HepG2 (cell line): ENCODE results near the gene UNG. TPM values are rescaled to one million over a fixed set of nuclear protein-coding genes. Genes with fewer than 3 reads are reported as not detected.

ENCODE experiments used
- ATAC-seq: fragments of 200-7000 bp; cut with Tn5 transposase; 3 replicates; pipeline ENCODE4 v1.9.1; 2020; ENCODE audit warnings: mild to moderate bottlenecking, moderate library complexity
- BruUV-seq: library from RNA; stranded (reverse); fragments of 400-500 nt; replicated peaks from 2 replicates; lab custom pipeline; 2021; lab: Mats Ljungman, UMichigan
- CTCF ChIA-PET: fragments of 300-600 bp; formaldehyde crosslinking; extraction: SDS; loops from one replicate; lab custom pipeline; 2021; ENCODE audit warnings: low total read pairs, inconsistent platforms, low intra/inter-chr PET ratio; lab: Yijun Ruan, JAX
- POLR2A ChIA-PET: fragments of 350-600 bp; sonication (Branson Sonifier 250); formaldehyde crosslinking; loops from one replicate; lab custom pipeline; 2020; ENCODE audit warnings: antibody characterized with exemption, inconsistent platforms; lab: Yijun Ruan, JAX
- DNase-seq: peaks from one replicate; pipeline ENCODE4 v3.0.0-alpha.2; 2015; ENCODE audit warnings: low spot score
- FAIRE-seq: peaks from 3 replicates; lab custom pipeline; 2011; peaks lifted over from hg19 to GRCh38; lab: Jason Lieb, UNC
- H2AFZ ChIP-seq: one replicate; pipeline ENCODE4 v1.6.1; 2011; ENCODE audit warnings: low read length, inconsistent platforms
- H3K27ac ChIP-seq: fragments of 300-600 bp; 3 replicates; pipeline ENCODE4 v1.8.0; 2011; ENCODE audit warnings: mixed run types, mild to moderate bottlenecking, mixed read lengths, low read length, inconsistent platforms; ENCODE audit not compliant: insufficient read depth; ENCODE audit errors: extremely low read length
- H3K27me3 ChIP-seq, 2 experiments: fragments of 200-600 bp in 1 of 2; 2 replicates in 1 of 2; 3 replicates in 1 of 2; pipeline versions ENCODE4 v1.6.0 to v1.8.0; 2011; ENCODE audit warnings: low read length in 2 of 2, mild to moderate bottlenecking in 2 of 2, moderate library complexity in 2 of 2, inconsistent platforms in 1 of 2; ENCODE audit not compliant: insufficient read depth in 2 of 2, control insufficient read depth in 1 of 2
- H3K36me3 ChIP-seq, 2 experiments: fragments of 200-600 bp in 1 of 2; replicated peaks in 1 of 2; 2 replicates in 1 of 2; 3 replicates in 1 of 2; pipeline versions ENCODE4 v1.5.1 to v1.8.0; 2011; ENCODE audit warnings: low read length in 2 of 2, inconsistent platforms in 1 of 2; ENCODE audit not compliant: insufficient read depth in 2 of 2, control insufficient read depth in 1 of 2
- H3K4me1 ChIP-seq: 2 replicates; pipeline ENCODE4 v1.5.1; 2012; ENCODE audit warnings: low read length, inconsistent platforms; ENCODE audit not compliant: insufficient read depth
- H3K4me2 ChIP-seq: 2 replicates; pipeline ENCODE4 v1.6.0; 2011; ENCODE audit warnings: low read depth, low read length, inconsistent platforms
- H3K4me3 ChIP-seq, 3 experiments: fragments of 200-600 bp in 1 of 3; sonication (generic), shearing (Covaris generic) in 1 of 3; replicated peaks in 1 of 3; 2 replicates each; pipeline ENCODE4 v1.5.1; 2011 to 2016; ENCODE audit warnings: low read length in 3 of 3, inconsistent platforms in 2 of 3, low read depth in 2 of 3, mild to moderate bottlenecking in 2 of 3, control low read depth in 1 of 3, mixed read lengths in 1 of 3; ENCODE audit not compliant: insufficient read depth in 1 of 3
- H3K79me2 ChIP-seq: one replicate; pipeline ENCODE4 v1.6.1; 2011; ENCODE audit warnings: low read length, inconsistent platforms; ENCODE audit not compliant: insufficient read depth
- H3K9ac ChIP-seq: 2 replicates; pipeline ENCODE4 v1.6.0; 2011; ENCODE audit warnings: mild to moderate bottlenecking, low read depth, low read length, inconsistent platforms; ENCODE audit not compliant: insufficient read depth
- H3K9me3 ChIP-seq: 2 replicates; pipeline ENCODE4 v1.5.1; 2012; ENCODE audit warnings: mild to moderate bottlenecking, low read length
- H4K20me1 ChIP-seq: 2 replicates; pipeline ENCODE4 v1.6.0; 2011; ENCODE audit warnings: inconsistent platforms, mild to moderate bottlenecking, low read length, moderate library complexity; ENCODE audit not compliant: insufficient read depth
- FOSL2 ChIP-seq: sonication (generic); formaldehyde crosslinking; IDR thresholded peaks from 2 replicates; pipeline ENCODE4 v1.4.0; 2020; ENCODE audit warnings: missing genetic modification reagents
- PAWR ChIP-seq: sonication (generic); formaldehyde crosslinking; IDR thresholded peaks from 2 replicates; pipeline ENCODE4 v1.4.0; 2020; ENCODE audit warnings: missing genetic modification reagents, mild to moderate bottlenecking, borderline replicate concordance
- ZBTB1 ChIP-seq: sonication (generic); formaldehyde crosslinking; IDR thresholded peaks from 2 replicates; pipeline ENCODE4 v1.4.0; 2020; ENCODE audit warnings: missing genetic modification reagents, borderline replicate concordance
- ZNF496 ChIP-seq: sonication (generic); formaldehyde crosslinking; IDR thresholded peaks from 2 replicates; pipeline ENCODE4 v1.8.1; 2023; ENCODE audit warnings: mild to moderate bottlenecking, moderate library complexity, missing genetic modification reagents; ENCODE audit not compliant: insufficient replicate concordance
- ZNF547 ChIP-seq: sonication (generic); formaldehyde crosslinking; IDR thresholded peaks from 2 replicates; pipeline ENCODE4 v1.5.1; 2020; ENCODE audit warnings: mild to moderate bottlenecking, missing genetic modification reagents
- ZNF577 ChIP-seq: sonication (generic); formaldehyde crosslinking; IDR thresholded peaks from 2 replicates; pipeline ENCODE4 v1.4.0; 2020; ENCODE audit warnings: mild to moderate bottlenecking, low read depth, missing genetic modification reagents, borderline replicate concordance
- WGBS: methylation state at CpG from one replicate; pipeline ENCODE4 v1.1.6; 2017; ENCODE audit warnings: low lambda C conversion rate; 5-methylcytosine and 5-hydroxymethylcytosine counted together
- in situ Hi-C: cut with HindIII; loops from 2 replicates; pipeline ENCODE4 v1.10.0; 2017; ENCODE audit warnings: low pct_unique_long_range_greater_than_20kb; ENCODE audit not compliant: extremely low pct_ligation_motif_present
- intact Hi-C: fragments of 100-400 bp; cut with micrococcal nuclease; formaldehyde crosslinking; loops from one replicate; pipeline ENCODE4 v1.10.0; 2022; ENCODE audit not compliant: unreplicated experiment
- polyA plus RNA-seq, 8 experiments: library from polyadenylated mRNA; depleted of rRNA in 3 of 8; stranded (reverse) in 7 of 8; unstranded in 1 of 8; fragments of >200 nt; fragmentation: Illumina TruSeq in 4 of 8; extraction: Trizol in 4 of 8; gene quantifications; 2 replicates each; pipeline versions ENCODE4 v1.2.1 to v1.2.3, GENCODE V29; 2011 to 2016; ENCODE audit warnings: low read depth in 4 of 8, missing spikeins in 1 of 8, mixed read lengths in 1 of 8; ENCODE audit not compliant: insufficient read depth in 1 of 8
- total RNA-seq, 5 experiments: library from RNA; depleted of rRNA; stranded (reverse); fragments of >200 nt; fragmentation: Illumina TruSeq; extraction: Trizol; gene quantifications; 2 replicates each; pipeline ENCODE4 v1.2.3, GENCODE V29; 2016; ENCODE audit warnings: low read depth in 1 of 5
- TF ChIP-seq, protein P1 (sequence below): sonication (generic); formaldehyde crosslinking; IDR thresholded peaks from 2 replicates; pipeline ENCODE4 v1.8.1; 2023; ENCODE audit warnings: mild to moderate bottlenecking, inconsistent platforms, moderate library complexity, missing genetic modification reagents, borderline replicate concordance
- TF ChIP-seq, protein P2 (sequence below): sonication (generic); formaldehyde crosslinking; IDR thresholded peaks from 2 replicates; pipeline ENCODE4 v1.5.0; 2020; ENCODE audit warnings: missing genetic modification reagents
- TF ChIP-seq, protein P3 (sequence below): sonication (generic); formaldehyde crosslinking; IDR thresholded peaks from 2 replicates; pipeline ENCODE4 v1.5.0; 2020; ENCODE audit warnings: mild to moderate bottlenecking, missing genetic modification reagents, borderline replicate concordance

Gene UNG
- total and polyA plus RNA-seq, 2 of the 13 experiments (the other 11 are each of a cell fraction or from before 2014, with no cell fraction given): 23.3 to 114 TPM

GRCh38 chr12:109131154-109132050 lies 34.0 kb downstream of the UNG start:
- H3K9me3 ChIP-seq: no peaks in the 10 kb centered on the region
- H3K4me1 ChIP-seq: no peaks in the 10 kb centered on the region
- H3K4me3 ChIP-seq: no peak overlapping the region
- no TSS peak for BruUV-seq
- FAIRE-seq (no peak), ATAC-seq (no peak), DNase-seq (no peak)
- H3K27ac ChIP-seq: no peak overlapping the region
- no peak overlapping the region for H3K9ac ChIP-seq
- H3K27me3 ChIP-seq: no peaks in the 10 kb centered on the region
- no peaks in the 10 kb centered on the region for H3K36me3 ChIP-seq
- CTCF ChIA-PET: no interaction called here
- H2AFZ ChIP-seq: no peak overlapping the region
- in situ Hi-C loops (loop anchor here (10.0 kb wide), 2 partner anchors 113 to 253 kb away; no protein-coding TSS in a partner anchor), intact Hi-C loops (no loop called here)
- H3K79me2 ChIP-seq: no peaks in the 10 kb centered on the region
- H3K4me2 ChIP-seq: no peak overlapping the region
- no peaks in the 10 kb centered on the region for H4K20me1 ChIP-seq
- POLR2A ChIA-PET: interaction anchor here (0.6 to 1.2 kb wide), 2 partner anchors 23 to 65 kb away, joined by 3 read pairs; no protein-coding TSS in a partner anchor
- 91% methylated on average over 19 of the region's 24 CpGs for WGBS
- TF ChIP-seq, protein P1, sequence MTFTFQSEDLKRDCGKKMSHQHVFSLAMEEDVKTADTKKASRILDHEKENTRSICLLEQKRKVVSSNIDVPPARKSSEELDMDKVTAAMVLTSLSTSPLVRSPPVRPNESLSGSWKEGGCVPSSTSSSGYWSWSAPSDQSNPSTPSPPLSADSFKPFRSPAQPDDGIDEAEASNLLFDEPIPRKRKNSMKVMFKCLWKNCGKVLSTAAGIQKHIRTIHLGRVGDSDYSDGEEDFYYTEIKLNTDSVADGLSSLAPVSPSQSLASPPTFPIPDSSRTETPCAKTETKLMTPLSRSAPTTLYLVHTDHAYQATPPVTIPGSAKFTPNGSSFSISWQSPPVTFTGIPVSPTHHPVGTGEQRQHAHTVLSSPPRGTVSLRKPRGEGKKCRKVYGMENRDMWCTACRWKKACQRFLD (CRISPR knock-in tag): no peak
- no peak for TF ChIP-seq PAWR
- TF ChIP-seq ZBTB1: no peak
- no peak for TF ChIP-seq ZNF547 (CRISPR knock-in tag)
- TF ChIP-seq ZNF496 (CRISPR knock-in tag): no peak
- TF ChIP-seq, protein P2, sequence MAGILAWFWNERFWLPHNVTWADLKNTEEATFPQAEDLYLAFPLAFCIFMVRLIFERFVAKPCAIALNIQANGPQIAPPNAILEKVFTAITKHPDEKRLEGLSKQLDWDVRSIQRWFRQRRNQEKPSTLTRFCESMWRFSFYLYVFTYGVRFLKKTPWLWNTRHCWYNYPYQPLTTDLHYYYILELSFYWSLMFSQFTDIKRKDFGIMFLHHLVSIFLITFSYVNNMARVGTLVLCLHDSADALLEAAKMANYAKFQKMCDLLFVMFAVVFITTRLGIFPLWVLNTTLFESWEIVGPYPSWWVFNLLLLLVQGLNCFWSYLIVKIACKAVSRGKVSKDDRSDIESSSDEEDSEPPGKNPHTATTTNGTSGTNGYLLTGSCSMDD: no peak
- no peak for TF ChIP-seq FOSL2 (CRISPR knock-in tag)
- TF ChIP-seq ZNF577 (CRISPR knock-in tag): no peak
- TF ChIP-seq, protein P3, sequence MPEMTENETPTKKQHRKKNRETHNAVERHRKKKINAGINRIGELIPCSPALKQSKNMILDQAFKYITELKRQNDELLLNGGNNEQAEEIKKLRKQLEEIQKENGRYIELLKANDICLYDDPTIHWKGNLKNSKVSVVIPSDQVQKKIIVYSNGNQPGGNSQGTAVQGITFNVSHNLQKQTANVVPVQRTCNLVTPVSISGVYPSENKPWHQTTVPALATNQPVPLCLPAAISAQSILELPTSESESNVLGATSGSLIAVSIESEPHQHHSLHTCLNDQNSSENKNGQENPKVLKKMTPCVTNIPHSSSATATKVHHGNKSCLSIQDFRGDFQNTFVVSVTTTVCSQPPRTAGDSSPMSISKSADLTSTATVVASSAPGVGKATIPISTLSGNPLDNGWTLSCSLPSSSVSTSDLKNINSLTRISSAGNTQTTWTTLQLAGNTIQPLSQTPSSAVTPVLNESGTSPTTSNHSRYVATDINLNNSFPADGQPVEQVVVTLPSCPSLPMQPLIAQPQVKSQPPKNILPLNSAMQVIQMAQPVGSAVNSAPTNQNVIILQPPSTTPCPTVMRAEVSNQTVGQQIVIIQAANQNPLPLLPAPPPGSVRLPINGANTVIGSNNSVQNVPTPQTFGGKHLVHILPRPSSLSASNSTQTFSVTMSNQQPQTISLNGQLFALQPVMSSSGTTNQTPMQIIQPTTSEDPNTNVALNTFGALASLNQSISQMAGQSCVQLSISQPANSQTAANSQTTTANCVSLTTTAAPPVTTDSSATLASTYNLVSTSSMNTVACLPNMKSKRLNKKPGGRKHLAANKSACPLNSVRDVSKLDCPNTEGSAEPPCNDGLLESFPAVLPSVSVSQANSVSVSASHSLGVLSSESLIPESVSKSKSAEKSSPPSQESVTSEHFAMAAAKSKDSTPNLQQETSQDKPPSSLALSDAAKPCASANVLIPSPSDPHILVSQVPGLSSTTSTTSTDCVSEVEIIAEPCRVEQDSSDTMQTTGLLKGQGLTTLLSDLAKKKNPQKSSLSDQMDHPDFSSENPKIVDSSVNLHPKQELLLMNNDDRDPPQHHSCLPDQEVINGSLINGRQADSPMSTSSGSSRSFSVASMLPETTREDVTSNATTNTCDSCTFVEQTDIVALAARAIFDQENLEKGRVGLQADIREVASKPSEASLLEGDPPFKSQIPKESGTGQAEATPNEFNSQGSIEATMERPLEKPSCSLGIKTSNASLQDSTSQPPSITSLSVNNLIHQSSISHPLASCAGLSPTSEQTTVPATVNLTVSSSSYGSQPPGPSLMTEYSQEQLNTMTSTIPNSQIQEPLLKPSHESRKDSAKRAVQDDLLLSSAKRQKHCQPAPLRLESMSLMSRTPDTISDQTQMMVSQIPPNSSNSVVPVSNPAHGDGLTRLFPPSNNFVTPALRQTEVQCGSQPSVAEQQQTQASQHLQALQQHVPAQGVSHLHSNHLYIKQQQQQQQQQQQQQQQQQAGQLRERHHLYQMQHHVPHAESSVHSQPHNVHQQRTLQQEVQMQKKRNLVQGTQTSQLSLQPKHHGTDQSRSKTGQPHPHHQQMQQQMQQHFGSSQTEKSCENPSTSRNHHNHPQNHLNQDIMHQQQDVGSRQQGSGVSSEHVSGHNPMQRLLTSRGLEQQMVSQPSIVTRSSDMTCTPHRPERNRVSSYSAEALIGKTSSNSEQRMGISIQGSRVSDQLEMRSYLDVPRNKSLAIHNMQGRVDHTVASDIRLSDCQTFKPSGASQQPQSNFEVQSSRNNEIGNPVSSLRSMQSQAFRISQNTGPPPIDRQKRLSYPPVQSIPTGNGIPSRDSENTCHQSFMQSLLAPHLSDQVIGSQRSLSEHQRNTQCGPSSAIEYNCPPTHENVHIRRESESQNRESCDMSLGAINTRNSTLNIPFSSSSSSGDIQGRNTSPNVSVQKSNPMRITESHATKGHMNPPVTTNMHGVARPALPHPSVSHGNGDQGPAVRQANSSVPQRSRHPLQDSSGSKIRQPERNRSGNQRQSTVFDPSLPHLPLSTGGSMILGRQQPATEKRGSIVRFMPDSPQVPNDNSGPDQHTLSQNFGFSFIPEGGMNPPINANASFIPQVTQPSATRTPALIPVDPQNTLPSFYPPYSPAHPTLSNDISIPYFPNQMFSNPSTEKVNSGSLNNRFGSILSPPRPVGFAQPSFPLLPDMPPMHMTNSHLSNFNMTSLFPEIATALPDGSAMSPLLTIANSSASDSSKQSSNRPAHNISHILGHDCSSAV (CRISPR knock-in tag): no peak
